Measurements from ENCODE around the gene TCP11L2.

Gene TCP11L2

GRCh38 chr12:106292339-106292738, 10.2 kb upstream of the TCP11L2 start:
- Histone ChIP-seq H3K4me3 (ENCODE audit: low read length) (no peak overlapping the region), H3K27me3 (ENCODE audit: control insufficient read depth, insufficient read depth, low read length) (no peaks in the 10 kb centered on the region), H3K9me3 (ENCODE audit: control insufficient read depth, insufficient read depth, low read length) (no peaks in the 10 kb centered on the region), H3K36me3 (ENCODE audit: control insufficient read depth, insufficient read depth, low read length) (no peaks in the 10 kb centered on the region), H3K4me1 (ENCODE audit: control insufficient read depth, insufficient read depth, low read length) (no peaks in the 10 kb centered on the region), H3K27ac (ENCODE audit: low read length) (no peak overlapping the region)
- no CpG with 5 or more reads among the region's 5 CpGs for WGBS (ENCODE audit: insufficient coverage, insufficient read length)
- no peak for DNase-seq (ENCODE audit: low read depth, low spot score)

GRCh38 chr12:106296179-106296877, 6.2 kb upstream of the TCP11L2 start:
- Histone ChIP-seq H3K27ac (ENCODE audit: low read length) (no peak overlapping the region), H3K4me1 (ENCODE audit: control insufficient read depth, insufficient read depth, low read length) (no peaks in the 10 kb centered on the region), H3K4me3 (ENCODE audit: low read length) (no peak overlapping the region), H3K27me3 (ENCODE audit: control insufficient read depth, insufficient read depth, low read length) (no peaks in the 10 kb centered on the region), H3K9me3 (ENCODE audit: control insufficient read depth, insufficient read depth, low read length) (no peaks in the 10 kb centered on the region), H3K36me3 (ENCODE audit: control insufficient read depth, insufficient read depth, low read length) (no peaks in the 10 kb centered on the region)
- no peak for DNase-seq (ENCODE audit: low read depth, low spot score)
- no CpG with 5 or more reads among the region's 8 CpGs for WGBS (ENCODE audit: insufficient coverage, insufficient read length)

- no peaks in the 10 kb centered on the region for H3K27me3 ChIP-seq (ENCODE audit: control insufficient read depth, insufficient read depth, low read length)
- no peak for DNase-seq (ENCODE audit: low read depth, low spot score)
- H3K9me3 ChIP-seq (ENCODE audit: control insufficient read depth, insufficient read depth, low read length): no peaks in the 10 kb centered on the region
- no peak overlapping the region for H3K4me3 ChIP-seq (ENCODE audit: low read length)
- no CpG with 5 or more reads among the region's 3 CpGs for WGBS (ENCODE audit: insufficient coverage, insufficient read length)
- H3K4me1 ChIP-seq (ENCODE audit: control insufficient read depth, insufficient read depth, low read length): no peaks in the 10 kb centered on the region
- no peak overlapping the region for H3K27ac ChIP-seq (ENCODE audit: low read length)
- H3K36me3 ChIP-seq (ENCODE audit: control insufficient read depth, insufficient read depth, low read length): no peaks in the 10 kb centered on the region
Measured at GRCh38 chr12:106297075-106297474, 5.5 kb upstream of the TCP11L2 start.

GRCh38 chr12:106297681-106298080, 4.9 kb upstream of the TCP11L2 start:
- no peaks in the 10 kb centered on the region for H3K9me3 ChIP-seq (ENCODE audit: control insufficient read depth, insufficient read depth, low read length)
- no peak overlapping the region for H3K4me3 ChIP-seq (ENCODE audit: low read length)
- no peak overlapping the region for H3K27ac ChIP-seq (ENCODE audit: low read length)
- no peaks in the 10 kb centered on the region for H3K4me1 ChIP-seq (ENCODE audit: control insufficient read depth, insufficient read depth, low read length)
- no peaks in the 10 kb centered on the region for H3K36me3 ChIP-seq (ENCODE audit: control insufficient read depth, insufficient read depth, low read length)
- DNase-seq (ENCODE audit: low read depth, low spot score): no peak
- H3K27me3 ChIP-seq (ENCODE audit: control insufficient read depth, insufficient read depth, low read length): no peaks in the 10 kb centered on the region

- DNase-seq (ENCODE audit: low read depth, low spot score): no peak
- Histone ChIP-seq H3K36me3 (ENCODE audit: control insufficient read depth, insufficient read depth, low read length) (no peaks in the 10 kb centered on the region), H3K9me3 (ENCODE audit: control insufficient read depth, insufficient read depth, low read length) (no peaks in the 10 kb centered on the region), H3K4me3 (ENCODE audit: low read length) (no peak overlapping the region), H3K4me1 (ENCODE audit: control insufficient read depth, insufficient read depth, low read length) (no peaks in the 10 kb centered on the region), H3K27ac (ENCODE audit: low read length) (no peak overlapping the region), H3K27me3 (ENCODE audit: control insufficient read depth, insufficient read depth, low read length) (no peaks in the 10 kb centered on the region)
- WGBS (ENCODE audit: insufficient coverage, insufficient read length): no CpG with 5 or more reads among the region's 4 CpGs
Measured at GRCh38 chr12:106299202-106299774, 3.2 kb upstream of the TCP11L2 start.

GRCh38 chr12:106300761-106301160, 1.8 kb upstream of the TCP11L2 start:
- Histone ChIP-seq H3K9me3 (ENCODE audit: control insufficient read depth, insufficient read depth, low read length) (no peaks in the 10 kb centered on the region), H3K4me1 (ENCODE audit: control insufficient read depth, insufficient read depth, low read length) (no peaks in the 10 kb centered on the region), H3K36me3 (ENCODE audit: control insufficient read depth, insufficient read depth, low read length) (no peaks in the 10 kb centered on the region), H3K4me3 (ENCODE audit: low read length) (no peak overlapping the region), H3K27me3 (ENCODE audit: control insufficient read depth, insufficient read depth, low read length) (no peaks in the 10 kb centered on the region), H3K27ac (ENCODE audit: low read length) (no peak overlapping the region)
- WGBS (ENCODE audit: insufficient coverage, insufficient read length): no CpG with 5 or more reads among the region's 1 CpG
- no peak for DNase-seq (ENCODE audit: low read depth, low spot score)

- DNase-seq (ENCODE audit: low read depth, low spot score): no peak
- Histone ChIP-seq H3K27ac (ENCODE audit: low read length) (no peak overlapping the region), H3K4me1 (ENCODE audit: control insufficient read depth, insufficient read depth, low read length) (no peaks in the 10 kb centered on the region), H3K4me3 (ENCODE audit: low read length) (no peak overlapping the region), H3K27me3 (ENCODE audit: control insufficient read depth, insufficient read depth, low read length) (no peaks in the 10 kb centered on the region), H3K36me3 (ENCODE audit: control insufficient read depth, insufficient read depth, low read length) (no peaks in the 10 kb centered on the region), H3K9me3 (ENCODE audit: control insufficient read depth, insufficient read depth, low read length) (no peaks in the 10 kb centered on the region)
- WGBS (ENCODE audit: insufficient coverage, insufficient read length): no CpG with 5 or more reads among the region's 1 CpG
Measured at GRCh38 chr12:106301241-106301610, 1.3 kb upstream of the TCP11L2 start.

GRCh38 chr12:106301611-106302321, 767 bp upstream of the TCP11L2 start:
- H3K4me1 ChIP-seq (ENCODE audit: control insufficient read depth, insufficient read depth, low read length): no peaks in the 10 kb centered on the region
- H3K36me3 ChIP-seq (ENCODE audit: control insufficient read depth, insufficient read depth, low read length): no peaks in the 10 kb centered on the region
- DNase-seq (ENCODE audit: low read depth, low spot score): no peak
- no peaks in the 10 kb centered on the region for H3K9me3 ChIP-seq (ENCODE audit: control insufficient read depth, insufficient read depth, low read length)
- no peaks in the 10 kb centered on the region for H3K27me3 ChIP-seq (ENCODE audit: control insufficient read depth, insufficient read depth, low read length)
- WGBS (ENCODE audit: insufficient coverage, insufficient read length): no CpG with 5 or more reads among the region's 32 CpGs
- peak overlapping the region; percentile 60; the same call in 1 of the 2 replicates for H3K4me3 ChIP-seq (ENCODE audit: low read length)
- H3K27ac ChIP-seq (ENCODE audit: low read length): no peak overlapping the region

- DNase-seq (ENCODE audit: low read depth, low spot score): no peak
- Histone ChIP-seq H3K9me3 (ENCODE audit: control insufficient read depth, insufficient read depth, low read length) (no peaks in the 10 kb centered on the region), H3K36me3 (ENCODE audit: control insufficient read depth, insufficient read depth, low read length) (no peaks in the 10 kb centered on the region), H3K27ac (ENCODE audit: low read length) (no peak overlapping the region), H3K27me3 (ENCODE audit: control insufficient read depth, insufficient read depth, low read length) (no peaks in the 10 kb centered on the region), H3K4me3 (ENCODE audit: low read length) (peak overlapping the region; percentile 81), H3K4me1 (ENCODE audit: control insufficient read depth, insufficient read depth, low read length) (no peaks in the 10 kb centered on the region)
- 100% methylated on average over 2 of the region's 28 CpGs for WGBS (ENCODE audit: insufficient coverage, insufficient read length)
Measured at GRCh38 chr12:106303202-106303820, 778 bp downstream of the TCP11L2 start.

GRCh38 chr12:106304001-106304421, 1.5 kb downstream of the TCP11L2 start:
- no peaks in the 10 kb centered on the region for H3K27me3 ChIP-seq (ENCODE audit: control insufficient read depth, insufficient read depth, low read length)

More at GRCh38 chr12:106304001-106304421, 1.5 kb downstream of the TCP11L2 start:
- H3K9me3 ChIP-seq (ENCODE audit: control insufficient read depth, insufficient read depth, low read length): no peaks in the 10 kb centered on the region
- no peak overlapping the region for H3K27ac ChIP-seq (ENCODE audit: low read length)
- H3K4me3 ChIP-seq (ENCODE audit: low read length): no peak overlapping the region
- DNase-seq (ENCODE audit: low read depth, low spot score): no peak
- no peaks in the 10 kb centered on the region for H3K36me3 ChIP-seq (ENCODE audit: control insufficient read depth, insufficient read depth, low read length)
- no CpG with 5 or more reads among the region's 5 CpGs for WGBS (ENCODE audit: insufficient coverage, insufficient read length)
- H3K4me1 ChIP-seq (ENCODE audit: control insufficient read depth, insufficient read depth, low read length): no peaks in the 10 kb centered on the region
